ENCODE results near the gene ITPR2. TPM values are rescaled to one million over a fixed set of nuclear protein-coding genes. Genes with fewer than 3 reads are reported as not detected.
"Not testable (repeated sequence)": the region's sequence is repeated elsewhere in the genome, so short reads cannot be mapped to it uniquely, and the experiment has no call there.

The ITPR2 gene
- total RNA-seq, 2 experiments from 2014 or later: 40.3 to 40.5 TPM

DNA sequence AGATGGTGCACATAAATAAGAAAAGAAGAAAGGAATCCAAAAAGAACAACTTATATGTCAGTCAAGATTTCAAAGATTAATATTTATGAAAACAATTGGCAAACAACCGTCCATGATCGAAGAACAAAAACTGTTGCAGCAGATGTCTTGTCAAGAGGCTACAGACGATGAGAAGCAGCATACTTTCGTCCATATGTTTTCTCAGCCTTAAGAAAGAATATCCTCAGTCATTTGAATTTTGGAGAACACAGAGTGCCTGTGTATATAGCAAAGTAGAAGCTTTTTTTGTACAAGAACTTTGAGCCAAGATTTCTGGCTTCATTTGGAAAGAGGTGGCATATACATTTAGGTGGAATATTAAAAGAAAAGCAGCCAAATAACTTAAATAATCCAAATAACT is 297.2 kb downstream of the ITPR2 start:
- no peaks in the 10 kb centered on the region for H3K9me3 Mint-ChIP-seq
- ChIA-PET POLR2A (no interaction called here), CTCF (no interaction called here)
- no peaks in the 10 kb centered on the region for H3K27me3 Mint-ChIP-seq
- DNase-seq: no peak
- H3K4me3 Mint-ChIP-seq: no peak overlapping the region
- H3K36me3 Mint-ChIP-seq (ENCODE audit: low read depth): peaks cover 15% of the 10 kb centered on the region
- no peaks in the 10 kb centered on the region for H3K4me1 Mint-ChIP-seq
- no peak overlapping the region for H3K27ac Mint-ChIP-seq

DNA sequence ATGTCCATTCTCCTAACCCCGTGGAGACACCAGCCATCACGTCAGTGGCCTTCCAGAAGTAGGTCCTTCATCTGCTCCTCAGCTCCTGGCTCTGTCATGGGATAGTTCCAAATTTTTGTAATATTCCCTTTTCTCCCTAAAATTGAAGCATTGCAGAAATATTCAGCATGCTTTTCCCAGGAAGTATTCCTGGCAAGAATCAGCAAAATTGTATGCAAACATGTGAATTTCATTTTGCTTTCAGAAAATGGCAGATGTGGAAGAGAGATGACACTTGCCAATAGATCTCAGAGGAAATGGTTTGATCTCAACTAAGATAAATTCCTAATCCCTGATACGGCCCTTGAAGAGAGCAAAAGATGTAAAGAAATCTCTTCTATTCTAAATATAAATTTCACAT is 298.9 kb downstream of the ITPR2 start:
- peaks cover 15% of the 10 kb centered on the region for H3K36me3 Mint-ChIP-seq (ENCODE audit: low read depth)
- H3K4me1 Mint-ChIP-seq: peaks cover 1% of the 10 kb centered on the region
- no peak overlapping the region for H3K27ac Mint-ChIP-seq
- H3K27me3 Mint-ChIP-seq: no peaks in the 10 kb centered on the region
- POLR2A ChIA-PET: no interaction called here
- no peaks in the 10 kb centered on the region for H3K9me3 Mint-ChIP-seq
- DNase-seq: no peak
- no peak overlapping the region for H3K4me3 Mint-ChIP-seq
- CTCF ChIA-PET: no interaction called here

DNA sequence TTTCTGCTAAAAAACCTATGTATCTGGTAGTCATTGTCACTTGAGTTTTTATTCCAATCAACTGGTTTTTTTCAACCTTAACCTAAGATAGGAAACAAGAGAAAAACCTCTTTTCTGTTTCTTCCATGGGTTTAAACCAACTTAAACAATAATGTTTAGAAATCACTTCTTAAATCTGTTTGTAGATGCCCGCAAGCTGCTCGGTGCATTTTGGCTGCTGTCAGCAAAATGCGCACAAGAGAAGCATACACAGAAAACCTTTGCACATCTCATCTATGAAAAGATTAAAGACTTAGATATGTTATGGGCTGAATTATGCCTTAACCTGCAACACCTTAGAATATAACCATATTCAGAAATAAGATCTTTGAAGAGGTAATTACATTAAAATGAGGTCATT is 299.8 kb downstream of the ITPR2 start:
- POLR2A ChIA-PET: no interaction called here
- Mint-ChIP-seq H3K36me3 (ENCODE audit: low read depth) (peaks cover 20% of the 10 kb centered on the region), H3K9me3 (no peaks in the 10 kb centered on the region), H3K4me1 (peaks cover 1% of the 10 kb centered on the region), H3K27me3 (no peaks in the 10 kb centered on the region), H3K27ac (no peak overlapping the region), H3K4me3 (no peak overlapping the region)
- CTCF ChIA-PET: no interaction called here
- no peak for DNase-seq

DNA sequence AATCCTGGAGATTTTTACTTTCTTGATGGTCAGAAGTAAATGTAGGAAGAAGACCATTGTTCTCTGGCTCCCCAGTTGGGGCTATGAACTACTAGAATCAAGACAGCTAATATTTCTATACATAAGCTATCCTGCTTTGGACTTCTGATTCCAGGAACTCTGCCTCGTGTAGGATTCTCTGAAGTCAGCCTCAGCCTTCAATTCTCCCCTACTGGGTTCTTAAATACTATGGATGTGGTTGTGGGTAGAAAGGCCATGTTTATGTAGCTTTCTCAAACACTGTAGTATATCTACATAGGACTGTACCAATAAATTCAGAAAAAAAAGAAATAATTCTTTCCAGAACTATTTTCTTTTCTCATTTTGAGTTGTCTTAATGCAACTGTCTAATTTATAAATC is 302.5 kb downstream of the ITPR2 start:
- Mint-ChIP-seq H3K4me3 (no peak overlapping the region), H3K9me3 (peaks cover 14% of the 10 kb centered on the region), H3K27me3 (no peaks in the 10 kb centered on the region), H3K27ac (no peak overlapping the region), H3K36me3 (ENCODE audit: low read depth) (peaks cover 23% of the 10 kb centered on the region), H3K4me1 (peaks cover 1% of the 10 kb centered on the region)
- CTCF ChIA-PET: interaction anchor here (1.3 kb wide), 1 partner anchor 33 kb away, joined by 4 read pairs; no protein-coding TSS in a partner anchor
- POLR2A ChIA-PET: no interaction called here
- DNase-seq: no peak

DNA sequence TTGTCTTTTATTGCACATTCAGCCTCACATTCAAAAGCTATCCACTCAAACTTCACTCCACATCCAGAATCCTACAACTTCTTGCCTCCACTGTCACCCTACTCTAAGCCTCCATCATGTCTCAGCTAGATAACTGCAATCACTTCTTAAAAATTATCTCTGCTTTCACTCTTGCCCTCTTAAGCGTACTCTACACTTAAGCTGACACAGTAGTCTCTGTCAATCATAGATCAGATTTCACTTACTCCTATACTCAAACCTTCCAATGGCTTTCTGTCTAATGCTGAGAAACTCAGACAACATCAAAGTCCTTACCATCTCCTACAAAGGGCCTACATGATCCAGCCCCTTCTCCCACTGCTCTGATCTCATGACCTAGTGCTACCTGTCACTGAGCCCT is 304.1 kb downstream of the ITPR2 start:
- H3K4me3 Mint-ChIP-seq: no peak overlapping the region
- peaks cover 19% of the 10 kb centered on the region for H3K9me3 Mint-ChIP-seq
- peaks cover 1% of the 10 kb centered on the region for H3K4me1 Mint-ChIP-seq
- ChIA-PET POLR2A (no interaction called here), CTCF (no interaction called here)
- H3K27me3 Mint-ChIP-seq: no peaks in the 10 kb centered on the region
- peaks cover 20% of the 10 kb centered on the region for H3K36me3 Mint-ChIP-seq (ENCODE audit: low read depth)
- no peak overlapping the region for H3K27ac Mint-ChIP-seq
- DNase-seq: no peak

DNA sequence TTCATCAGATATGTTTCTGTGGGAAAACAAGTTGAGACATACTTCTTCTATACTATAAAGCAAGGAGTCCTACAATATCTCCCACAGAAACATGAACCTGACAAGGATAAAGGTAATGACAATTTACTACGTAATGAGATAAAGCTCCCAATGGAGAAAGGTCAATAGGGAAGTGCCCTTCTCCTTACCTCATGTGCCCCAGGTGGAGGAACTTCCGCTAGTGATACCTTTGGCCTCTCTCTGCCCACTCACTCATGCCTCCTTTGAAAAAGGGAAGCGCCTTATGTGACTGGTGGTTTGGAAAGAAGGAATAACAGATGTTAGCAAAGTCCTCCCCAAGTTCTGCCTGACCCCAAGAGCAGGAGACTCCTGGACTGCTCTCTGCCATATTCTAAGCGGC is 305.3 kb downstream of the ITPR2 start:
- Mint-ChIP-seq H3K36me3 (ENCODE audit: low read depth) (peaks cover 18% of the 10 kb centered on the region), H3K4me1 (peaks cover 1% of the 10 kb centered on the region), H3K4me3 (no peak overlapping the region), H3K9me3 (peaks cover 23% of the 10 kb centered on the region), H3K27ac (no peak overlapping the region), H3K27me3 (no peaks in the 10 kb centered on the region)
- DNase-seq: no peak
- POLR2A ChIA-PET: no interaction called here
- CTCF ChIA-PET: no interaction called here

DNA sequence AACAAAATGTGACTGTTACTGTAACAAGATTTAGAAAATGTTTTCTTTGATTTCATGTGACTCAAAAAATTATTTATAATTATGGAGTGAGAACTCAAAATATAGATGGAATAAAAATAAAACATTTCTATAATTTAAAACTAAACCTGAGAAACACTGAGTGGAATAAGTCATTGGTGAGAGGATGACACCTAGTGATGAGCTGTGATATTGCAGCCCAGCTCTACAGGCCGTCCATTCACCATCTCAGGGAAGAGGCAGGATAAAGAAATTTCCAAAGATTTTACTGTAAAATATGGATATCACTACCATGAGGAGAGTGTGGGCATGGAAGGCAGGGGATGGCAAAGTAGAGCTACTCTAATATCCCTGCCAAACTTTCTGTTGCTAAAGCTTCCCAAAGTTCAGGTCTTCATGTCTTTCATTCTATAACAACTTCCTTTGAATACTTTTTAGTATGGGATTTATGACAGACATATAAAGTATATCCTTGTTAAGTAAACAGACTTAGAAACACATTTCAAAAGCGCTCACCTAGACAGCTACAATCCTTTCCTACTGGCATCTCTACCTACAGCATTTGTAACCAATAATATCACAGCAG is 308.0 kb downstream of the ITPR2 start:
- Mint-ChIP-seq H3K27ac (no peak overlapping the region), H3K9me3 (peaks cover 23% of the 10 kb centered on the region), H3K4me1 (peaks cover 12% of the 10 kb centered on the region), H3K36me3 (ENCODE audit: low read depth) (peaks cover 18% of the 10 kb centered on the region), H3K4me3 (no peak overlapping the region), H3K27me3 (no peaks in the 10 kb centered on the region)
- ChIA-PET CTCF (interaction anchor here (0.9 to 1.1 kb wide), 2 partner anchors 20 to 28 kb away, joined by 3 to 4 read pairs; no protein-coding TSS in a partner anchor), POLR2A (no interaction called here)
- no peak for DNase-seq

DNA sequence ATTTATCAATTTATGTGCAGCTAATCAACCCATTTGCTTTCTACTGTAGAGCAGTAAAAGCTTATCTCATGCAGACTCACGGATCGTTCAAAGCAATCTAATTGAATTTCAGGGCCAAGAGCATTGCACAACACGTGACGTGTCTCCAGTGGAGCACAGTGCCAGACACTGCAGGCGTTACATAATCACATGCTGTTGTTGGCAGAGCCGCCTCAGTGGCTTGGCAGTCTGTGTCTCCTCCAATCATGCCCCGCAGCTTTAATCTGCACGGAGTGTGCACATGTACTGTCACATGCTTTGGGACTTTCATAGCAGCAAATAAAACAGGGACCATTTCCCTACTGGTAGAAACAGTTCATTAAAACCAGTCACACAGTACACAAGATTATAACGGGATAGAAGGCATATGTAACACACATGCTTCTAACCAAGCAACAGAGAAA is 309.3 kb downstream of the ITPR2 start:
- no peak for DNase-seq
- ChIA-PET POLR2A (no interaction called here), CTCF (no interaction called here)

DNA sequence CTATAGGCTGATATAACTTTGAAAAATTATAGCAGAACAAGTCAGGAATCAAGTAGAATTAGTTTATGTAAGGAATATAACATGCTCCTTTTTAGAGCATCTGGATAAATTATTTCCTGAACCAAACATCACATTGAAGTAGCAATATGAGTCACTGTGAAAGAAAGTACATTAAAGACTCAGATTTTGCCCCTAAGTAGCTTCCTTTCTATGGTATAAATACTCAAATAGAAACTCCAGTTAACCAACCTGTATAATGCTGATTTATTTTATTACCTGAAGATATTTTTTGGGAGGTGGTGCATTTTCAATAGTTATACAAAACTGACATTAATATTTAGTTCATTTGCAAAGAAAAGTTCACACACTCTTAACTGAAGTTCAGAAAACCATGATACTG is 312.1 kb downstream of the ITPR2 start:
- Mint-ChIP-seq H3K27me3 (peaks cover 1% of the 10 kb centered on the region), H3K4me3 (no peak overlapping the region), H3K36me3 (ENCODE audit: low read depth) (peaks cover 10% of the 10 kb centered on the region), H3K27ac (no peak overlapping the region), H3K4me1 (peaks cover 15% of the 10 kb centered on the region), H3K9me3 (peaks cover 17% of the 10 kb centered on the region)
- CTCF ChIA-PET: no interaction called here
- POLR2A ChIA-PET: no interaction called here
- DNase-seq: no peak

More for the DNA sequence above, 309.3 kb downstream of the ITPR2 start:
- peaks cover 15% of the 10 kb centered on the region for H3K4me1 Mint-ChIP-seq
- no peak overlapping the region for H3K27ac Mint-ChIP-seq
- H3K9me3 Mint-ChIP-seq: peaks cover 23% of the 10 kb centered on the region
- H3K4me3 Mint-ChIP-seq: no peak overlapping the region
- H3K27me3 Mint-ChIP-seq: peaks cover 1% of the 10 kb centered on the region
- peaks cover 18% of the 10 kb centered on the region for H3K36me3 Mint-ChIP-seq (ENCODE audit: low read depth)

DNA sequence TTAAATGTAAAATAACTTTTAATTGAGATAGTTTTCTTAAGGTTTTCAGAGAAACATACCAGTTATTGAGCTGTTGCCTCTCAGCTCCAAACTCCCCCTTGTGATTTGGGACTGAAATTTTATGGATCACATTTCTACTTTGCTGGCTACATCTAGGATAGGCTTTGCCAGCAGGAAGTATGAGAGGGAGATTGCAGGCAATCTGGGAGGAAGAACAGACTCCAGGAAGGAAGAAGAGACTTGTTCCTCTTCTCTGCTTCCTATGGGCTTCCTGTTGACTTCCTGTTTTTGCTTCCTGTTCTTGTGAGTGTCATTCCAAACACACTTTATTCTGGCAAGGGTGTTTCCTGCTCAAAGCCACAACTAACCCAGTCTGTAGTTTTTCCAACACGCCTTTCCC is 312.9 kb downstream of the ITPR2 start:
- ChIA-PET CTCF (no interaction called here), POLR2A (no interaction called here)
- no peak overlapping the region for H3K4me3 Mint-ChIP-seq
- peaks cover 9% of the 10 kb centered on the region for H3K36me3 Mint-ChIP-seq (ENCODE audit: low read depth)
- H3K27me3 Mint-ChIP-seq: peaks cover 1% of the 10 kb centered on the region
- H3K27ac Mint-ChIP-seq: no peak overlapping the region
- H3K9me3 Mint-ChIP-seq: peaks cover 11% of the 10 kb centered on the region
- no peak for DNase-seq
- peaks cover 15% of the 10 kb centered on the region for H3K4me1 Mint-ChIP-seq

DNA sequence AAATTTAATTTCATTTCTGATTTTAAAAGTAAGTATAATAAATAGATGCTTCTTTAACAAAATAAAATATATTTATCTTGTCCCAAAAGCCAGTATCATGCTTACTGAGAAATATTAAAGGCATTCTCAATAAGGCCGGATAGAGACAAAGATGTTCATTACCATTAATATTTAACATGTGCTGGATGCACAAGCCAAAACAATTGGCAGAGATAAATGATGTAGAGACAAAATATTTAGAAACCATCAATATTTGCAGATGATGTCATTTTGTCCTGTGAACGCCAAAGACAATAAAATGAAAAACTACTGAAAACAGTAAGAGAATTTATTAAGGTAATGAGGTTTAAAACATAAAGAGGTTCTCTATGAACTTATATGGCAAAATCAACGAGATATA is 313.5 kb downstream of the ITPR2 start:
- ChIA-PET CTCF (no interaction called here), POLR2A (no interaction called here)
- Mint-ChIP-seq H3K27ac (no peak overlapping the region), H3K4me3 (no peak overlapping the region), H3K27me3 (peaks cover 1% of the 10 kb centered on the region), H3K4me1 (peaks cover 15% of the 10 kb centered on the region), H3K9me3 (peaks cover 8% of the 10 kb centered on the region), H3K36me3 (ENCODE audit: low read depth) (peaks cover 9% of the 10 kb centered on the region)
- no peak for DNase-seq

DNA sequence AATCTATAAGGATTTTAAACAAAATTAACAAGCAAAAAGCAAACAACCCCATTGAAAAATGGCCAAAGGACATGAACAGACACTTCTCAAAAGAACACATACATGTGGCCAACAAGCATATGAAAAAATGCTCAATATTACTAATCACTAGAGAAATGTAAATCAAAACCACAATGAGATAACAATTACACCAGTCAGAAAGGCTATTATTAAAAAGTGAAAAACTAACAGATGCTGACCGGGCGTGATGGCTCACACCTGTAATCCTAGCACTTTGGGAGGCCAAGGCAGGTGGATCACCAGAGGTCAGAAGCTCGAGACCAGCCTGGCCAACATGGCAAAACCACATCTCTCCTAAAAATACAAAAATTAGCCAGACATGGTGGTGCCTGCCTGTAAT is 315.7 kb downstream of the ITPR2 start:
- H3K9me3 Mint-ChIP-seq; H3K27ac Mint-ChIP-seq; H3K27me3 Mint-ChIP-seq; DNase-seq; H3K36me3 Mint-ChIP-seq (ENCODE audit: low read depth); CTCF ChIA-PET; POLR2A ChIA-PET; H3K4me3 Mint-ChIP-seq: not testable (repeated sequence)
- H3K4me1 Mint-ChIP-seq: peaks cover 15% of the 10 kb centered on the region

DNA sequence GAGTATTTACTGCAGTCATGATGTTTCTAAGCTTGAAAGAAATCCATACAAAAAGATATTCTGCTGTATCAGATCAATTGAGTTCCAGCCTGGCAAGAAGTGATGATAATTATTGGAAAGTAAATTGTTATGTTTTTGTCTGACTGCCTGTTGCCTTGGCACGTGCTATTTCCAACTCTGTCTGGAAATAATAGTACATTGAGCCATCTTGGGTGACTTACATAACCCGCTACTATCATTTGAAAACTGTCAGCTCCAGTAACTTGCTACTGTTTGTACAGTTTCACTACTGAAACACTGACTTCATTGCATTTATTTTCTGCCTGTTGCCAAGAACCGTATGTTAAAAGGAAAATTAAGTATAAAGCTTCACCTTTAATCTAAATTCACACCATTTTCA is 318.6 kb downstream of the ITPR2 start:
- POLR2A ChIA-PET: no interaction called here
- Mint-ChIP-seq H3K27ac (no peak overlapping the region), H3K9me3 (peaks cover 4% of the 10 kb centered on the region), H3K27me3 (no peaks in the 10 kb centered on the region), H3K4me3 (no peak overlapping the region), H3K4me1 (no peaks in the 10 kb centered on the region), H3K36me3 (ENCODE audit: low read depth) (peaks cover 7% of the 10 kb centered on the region)
- no peak for DNase-seq
- CTCF ChIA-PET: interaction anchor here (0.6 to 1.2 kb wide), 2 partner anchors 12 to 120 kb away, joined by 3 to 4 read pairs; no protein-coding TSS in a partner anchor

DNA sequence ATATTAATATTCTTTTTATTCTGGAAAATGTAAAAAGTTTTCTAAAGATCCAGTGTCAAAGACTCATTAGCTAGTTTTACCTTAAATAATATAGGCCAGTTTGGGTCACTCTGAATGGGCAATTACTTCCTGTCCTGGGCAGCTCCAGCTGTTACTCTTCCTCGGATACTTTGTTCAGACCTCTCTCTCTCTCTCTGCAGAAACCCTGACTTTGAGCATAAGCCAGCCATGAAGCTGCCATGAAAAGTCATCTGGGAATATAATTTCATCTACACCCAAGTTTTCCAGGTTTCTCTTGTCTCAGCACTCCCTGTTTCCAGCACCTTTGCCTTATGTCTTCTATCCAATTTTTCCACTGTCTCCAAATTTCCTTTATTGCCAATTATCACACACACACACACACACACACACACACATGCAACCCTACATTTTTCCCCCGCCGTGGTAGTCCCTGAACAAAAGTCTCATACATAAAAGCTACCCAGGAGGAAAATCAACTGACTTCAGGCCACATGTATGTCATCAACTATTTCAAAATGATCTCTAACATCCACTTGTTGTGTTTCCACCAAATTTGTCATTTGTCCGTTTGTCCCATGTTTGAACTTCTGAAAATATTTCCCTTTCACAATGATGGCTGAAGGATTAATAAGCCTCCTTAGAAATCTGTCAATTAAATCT is 319.5 kb downstream of the ITPR2 start:
- H3K4me1 Mint-ChIP-seq: no peaks in the 10 kb centered on the region
- H3K27me3 Mint-ChIP-seq: no peaks in the 10 kb centered on the region
- CTCF ChIA-PET: interaction anchor here (1.2 kb wide), 1 partner anchor 11 kb away, joined by 3 read pairs; no protein-coding TSS in a partner anchor
- DNase-seq: no peak
- POLR2A ChIA-PET: no interaction called here
- H3K9me3 Mint-ChIP-seq: peaks cover 4% of the 10 kb centered on the region
- no peak overlapping the region for H3K4me3 Mint-ChIP-seq
- H3K36me3 Mint-ChIP-seq (ENCODE audit: low read depth): peaks cover 7% of the 10 kb centered on the region
- H3K27ac Mint-ChIP-seq: no peak overlapping the region

Data from activated CD4-positive, alpha-beta T cell treated with anti-CD3 and anti-CD28 coated beads, Interleukin-2, amount 10 ng/mL, durations not matched to agents 7 days and 5 days (primary cell).